NT2/D1 (cell line): ENCODE data around the gene DPP6.
"Not testable (repeated sequence)": the region's sequence is repeated elsewhere in the genome, so short reads cannot be mapped to it uniquely, and the experiment has no call there.

ENCODE experiments used
- SUZ12 ChIP-seq: IDR thresholded peaks from 2 replicates; pipeline ENCODE4 v1.6.1; 2011; ENCODE audit not compliant: insufficient read length, insufficient read depth; ENCODE audit errors: extremely low read depth
- YY1 ChIP-seq: IDR thresholded peaks from 2 replicates; pipeline ENCODE4 v1.6.1; 2011; ENCODE audit not compliant: insufficient read length, insufficient read depth
- ZNF274 ChIP-seq: IDR thresholded peaks from 2 replicates; pipeline ENCODE4 v1.6.1; 2011; ENCODE audit warnings: mild to moderate bottlenecking, low read depth, low read length

- not testable (repeated sequence) for TF ChIP-seq ZNF274, SUZ12, YY1
Measured at GRCh38 chr7:154018354-154018753, 33.8 kb upstream of the DPP6 start.
